OCI-LY1 (cell line): ENCODE measurements around the gene LRP10.

ENCODE experiments used
- EZH2 ChIP-seq: fragments of 200-600 bp; sonication (generic), shearing (Covaris generic); IDR thresholded peaks from 2 replicates; pipeline ENCODE4 v1.8.0; 2017; ENCODE audit warnings: borderline replicate concordance, mixed run types, mild to moderate bottlenecking, antibody characterized with exemption, low read length, moderate library complexity, mixed read lengths
- TF ChIP-seq, protein P1 (sequence below): fragments of 200-600 bp; sonication (generic), shearing (Covaris generic); IDR thresholded peaks from 2 replicates; pipeline ENCODE4 v1.5.1; 2017; ENCODE audit warnings: mild to moderate bottlenecking, antibody characterized with exemption, low read length, moderate library complexity, mixed read lengths

DNA sequence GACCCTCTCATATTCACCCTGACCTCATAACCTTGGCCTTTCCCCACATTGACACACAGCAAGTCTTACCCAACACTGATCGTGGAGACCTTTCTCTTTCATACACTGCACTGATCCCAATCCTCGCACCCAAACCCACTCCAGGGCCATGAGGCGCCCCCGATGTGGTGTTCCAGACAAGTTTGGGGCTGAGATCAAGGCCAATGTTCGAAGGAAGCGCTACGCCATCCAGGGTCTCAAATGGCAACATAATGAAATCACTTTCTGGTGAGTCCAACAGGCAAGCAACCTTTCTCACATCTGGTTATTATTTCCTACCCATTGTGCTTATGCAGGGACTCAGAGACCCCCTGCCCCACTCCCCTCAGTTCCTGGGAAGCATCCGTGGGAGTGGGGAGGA, 29.8 kb upstream of the LRP10 start:
- TF ChIP-seq EZH2 = no peak
- TF ChIP-seq, protein P1, sequence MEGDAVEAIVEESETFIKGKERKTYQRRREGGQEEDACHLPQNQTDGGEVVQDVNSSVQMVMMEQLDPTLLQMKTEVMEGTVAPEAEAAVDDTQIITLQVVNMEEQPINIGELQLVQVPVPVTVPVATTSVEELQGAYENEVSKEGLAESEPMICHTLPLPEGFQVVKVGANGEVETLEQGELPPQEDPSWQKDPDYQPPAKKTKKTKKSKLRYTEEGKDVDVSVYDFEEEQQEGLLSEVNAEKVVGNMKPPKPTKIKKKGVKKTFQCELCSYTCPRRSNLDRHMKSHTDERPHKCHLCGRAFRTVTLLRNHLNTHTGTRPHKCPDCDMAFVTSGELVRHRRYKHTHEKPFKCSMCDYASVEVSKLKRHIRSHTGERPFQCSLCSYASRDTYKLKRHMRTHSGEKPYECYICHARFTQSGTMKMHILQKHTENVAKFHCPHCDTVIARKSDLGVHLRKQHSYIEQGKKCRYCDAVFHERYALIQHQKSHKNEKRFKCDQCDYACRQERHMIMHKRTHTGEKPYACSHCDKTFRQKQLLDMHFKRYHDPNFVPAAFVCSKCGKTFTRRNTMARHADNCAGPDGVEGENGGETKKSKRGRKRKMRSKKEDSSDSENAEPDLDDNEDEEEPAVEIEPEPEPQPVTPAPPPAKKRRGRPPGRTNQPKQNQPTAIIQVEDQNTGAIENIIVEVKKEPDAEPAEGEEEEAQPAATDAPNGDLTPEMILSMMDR = no peak
